HEK293 (cell line): Measurements from ENCODE around the gene ODAD4.

Experiments
- CTCF ChIP-seq: fragments of 450-650 bp; formaldehyde crosslinking; IDR thresholded peaks from 2 replicates; pipeline ENCODE4 v1.5.1; 2016; ENCODE audit warnings: missing biosample characterization, missing genetic modification characterization
- PATZ1 ChIP-seq: fragments of 450-650 bp; formaldehyde crosslinking; IDR thresholded peaks from 2 replicates; pipeline ENCODE4 v1.5.1; 2016; ENCODE audit warnings: missing biosample characterization, missing genetic modification characterization
- REST ChIP-seq: fragments of 450-650 bp; formaldehyde crosslinking; IDR thresholded peaks from 2 replicates; pipeline ENCODE4 v1.5.1; 2016; ENCODE audit warnings: missing biosample characterization, missing genetic modification characterization
- ZBTB6 ChIP-seq: fragments of 450-650 bp; formaldehyde crosslinking; IDR thresholded peaks from 2 replicates; pipeline ENCODE4 v1.5.1; 2017; ENCODE audit warnings: missing biosample characterization, missing genetic modification characterization
- ZNF169 ChIP-seq: fragments of 450-650 bp; formaldehyde crosslinking; IDR thresholded peaks from 2 replicates; pipeline ENCODE4 v1.5.1; 2016; ENCODE audit warnings: missing biosample characterization, missing genetic modification characterization
- ZNF274 ChIP-seq, 2 experiments: fragments of 200-500 bp in 1 of 2; fragments of 450-650 bp in 1 of 2; sonication (Bioruptor generic) in 1 of 2; formaldehyde crosslinking in 1 of 2; IDR thresholded peaks; 2 replicates each; pipeline versions ENCODE4 v1.5.1 to v1.6.1; 2014 to 2016; ENCODE audit warnings: borderline replicate concordance in 1 of 2, inconsistent platforms in 1 of 2, low read length in 1 of 2, missing biosample characterization in 1 of 2, missing genetic modification characterization in 1 of 2
- ZNF324 ChIP-seq: fragments of 450-650 bp; formaldehyde crosslinking; IDR thresholded peaks from 2 replicates; pipeline ENCODE4 v1.5.1; 2016; ENCODE audit warnings: missing biosample characterization, missing genetic modification characterization
- ZNF544 ChIP-seq: fragments of 450-650 bp; formaldehyde crosslinking; IDR thresholded peaks from 2 replicates; pipeline ENCODE4 v1.5.0; 2017; ENCODE audit warnings: missing biosample characterization, missing genetic modification characterization

GRCh38 chr17:41977991-41978390 is 47.6 kb downstream of the ODAD4 start:
- no peak for TF ChIP-seq ZNF274 (IDR thresholded peaks at IDR 0.05; ENCODE audit: low read length)
- no peak for TF ChIP-seq ZNF274 (tag by site-specific recombination; IDR thresholded peaks at IDR 0.05; ENCODE audit: borderline replicate concordance)
- no peak for TF ChIP-seq REST (tag by site-specific recombination)
- no peak for TF ChIP-seq ZNF544 (tag by site-specific recombination)
- no peak for TF ChIP-seq ZNF324 (tag by site-specific recombination)
- TF ChIP-seq ZBTB6 (tag by site-specific recombination), result no peak
- no peak for TF ChIP-seq PATZ1 (tag by site-specific recombination)
- TF ChIP-seq ZNF169 (tag by site-specific recombination), result no peak
- no peak for TF ChIP-seq CTCF
